Right atrium auricular region (tissue), 2 donors: ENCODE data around the gene ATF4. TPM values are rescaled to one million over a fixed set of nuclear protein-coding genes. Genes with fewer than 3 reads are reported as not detected.

Source experiments
- DNase-seq: peaks from one replicate; pipeline ENCODE4 v3.0.0-alpha.2; 2019; ENCODE audit warnings: low spot score
- H3K27ac ChIP-seq, 2 donors: fragments of 200-600 bp; sonication (generic); 1 replicate in 1 of 2; 2 replicates in 1 of 2; pipeline ENCODE4 v1.5.1; 2016 to 2019
- H3K27me3 ChIP-seq, 2 donors: fragments of 200-600 bp; sonication (generic); one replicate each; pipeline versions ENCODE4 v1.5.1 to v1.6.0; 2017 to 2019
- H3K36me3 ChIP-seq: fragments of 200-600 bp; sonication (generic); one replicate; pipeline ENCODE4 v1.5.1; 2016
- H3K4me1 ChIP-seq, 2 donors: fragments of 200-600 bp; sonication (generic); one replicate each; pipeline versions ENCODE4 v1.5.1 to v1.6.0; 2017 to 2019
- H3K4me3 ChIP-seq, 2 donors: fragments of 200-600 bp; sonication (generic); 1 replicate in 1 of 2; 2 replicates in 1 of 2; pipeline ENCODE4 v1.5.1; 2017 to 2019; ENCODE audit warnings: mild to moderate bottlenecking in 1 of 2, moderate library complexity in 1 of 2
- H3K9me3 ChIP-seq, 2 donors: fragments of 200-600 bp; sonication (generic); one replicate each; pipeline ENCODE4 v1.5.1; 2019
- total RNA-seq, 2 donors: library from RNA; depleted of rRNA; stranded (reverse); fragments of >200 nt; gene quantifications; one replicate each; pipeline ENCODE4 v1.1.0, GENCODE V29; 2016
- TF ChIP-seq, protein P1 (sequence below), 2 donors: fragments of 200-600 bp; sonication (generic); IDR thresholded peaks; one replicate each; pipeline ENCODE4 v1.5.1; 2019; ENCODE audit warnings: antibody characterized with exemption in 2 of 2

ATF4 gene
- total RNA-seq, 2 donors from 2014 or later = 155 to 256 TPM

DNA sequence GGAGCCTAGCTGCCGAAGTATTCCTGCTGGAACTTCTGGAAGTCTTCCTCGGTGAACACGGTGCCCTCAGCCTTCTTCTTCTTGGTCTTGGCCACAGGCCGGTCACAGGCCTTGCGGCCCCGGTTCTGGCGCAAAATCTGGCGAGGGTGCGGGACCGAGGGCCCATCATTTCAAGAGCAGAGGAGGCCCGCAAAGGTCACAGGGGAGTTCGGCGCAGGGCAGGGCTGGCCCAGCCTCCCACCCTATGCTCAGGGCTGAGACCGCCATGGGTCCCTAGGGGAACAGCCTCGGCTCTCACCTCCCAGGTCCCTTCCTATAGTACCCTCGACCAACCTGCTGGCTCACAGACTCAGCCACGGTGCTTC is 9.1 kb downstream of the ATF4 start:
- peak overlapping the region in 1 of 2 donors; percentile 23 for H3K4me3 ChIP-seq
- no peaks in the 10 kb centered on the region for H3K27me3 ChIP-seq
- peaks cover 0 to 67% of the 10 kb centered on the region in 2 donors for H3K4me1 ChIP-seq
- peaks cover 23% of the 10 kb centered on the region for H3K36me3 ChIP-seq
- H3K27ac ChIP-seq = peak overlapping the region in 1 of 2 donors; percentile 63
- DNase-seq = no peak
- TF ChIP-seq, protein P1, sequence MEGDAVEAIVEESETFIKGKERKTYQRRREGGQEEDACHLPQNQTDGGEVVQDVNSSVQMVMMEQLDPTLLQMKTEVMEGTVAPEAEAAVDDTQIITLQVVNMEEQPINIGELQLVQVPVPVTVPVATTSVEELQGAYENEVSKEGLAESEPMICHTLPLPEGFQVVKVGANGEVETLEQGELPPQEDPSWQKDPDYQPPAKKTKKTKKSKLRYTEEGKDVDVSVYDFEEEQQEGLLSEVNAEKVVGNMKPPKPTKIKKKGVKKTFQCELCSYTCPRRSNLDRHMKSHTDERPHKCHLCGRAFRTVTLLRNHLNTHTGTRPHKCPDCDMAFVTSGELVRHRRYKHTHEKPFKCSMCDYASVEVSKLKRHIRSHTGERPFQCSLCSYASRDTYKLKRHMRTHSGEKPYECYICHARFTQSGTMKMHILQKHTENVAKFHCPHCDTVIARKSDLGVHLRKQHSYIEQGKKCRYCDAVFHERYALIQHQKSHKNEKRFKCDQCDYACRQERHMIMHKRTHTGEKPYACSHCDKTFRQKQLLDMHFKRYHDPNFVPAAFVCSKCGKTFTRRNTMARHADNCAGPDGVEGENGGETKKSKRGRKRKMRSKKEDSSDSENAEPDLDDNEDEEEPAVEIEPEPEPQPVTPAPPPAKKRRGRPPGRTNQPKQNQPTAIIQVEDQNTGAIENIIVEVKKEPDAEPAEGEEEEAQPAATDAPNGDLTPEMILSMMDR (IDR thresholded peaks at IDR 0.05) = peak; percentile 24 to 25
- H3K9me3 ChIP-seq = no peaks in the 10 kb centered on the region

DNA sequence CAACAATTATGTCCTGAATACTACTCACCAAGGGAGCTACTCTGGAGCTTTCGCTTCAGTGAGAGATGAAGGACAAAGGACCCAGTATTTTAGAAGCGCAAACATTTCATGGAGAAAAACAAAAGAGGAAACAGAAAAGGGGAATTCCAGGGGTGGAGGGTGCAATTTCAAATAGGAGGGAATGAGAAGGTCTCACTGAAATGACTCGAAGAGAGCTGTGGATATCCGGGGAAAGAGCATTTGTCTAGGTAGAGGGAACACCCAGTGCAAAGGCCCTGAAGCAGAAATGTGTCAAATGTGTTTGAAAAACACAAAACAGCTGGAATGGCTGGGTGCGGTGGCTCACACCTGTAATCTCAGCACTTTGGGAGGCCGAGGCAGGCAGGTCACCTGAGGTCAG is 9.8 kb downstream of the ATF4 start:
- H3K4me3 ChIP-seq = no peak overlapping the region
- H3K27me3 ChIP-seq = no peaks in the 10 kb centered on the region
- TF ChIP-seq, protein P1 (IDR thresholded peaks at IDR 0.05) = no peak
- H3K27ac ChIP-seq = no peak overlapping the region
- H3K9me3 ChIP-seq = no peaks in the 10 kb centered on the region
- DNase-seq = no peak
- H3K4me1 ChIP-seq = peaks cover 0 to 67% of the 10 kb centered on the region in 2 donors
- H3K36me3 ChIP-seq = peaks cover 17% of the 10 kb centered on the region

DNA sequence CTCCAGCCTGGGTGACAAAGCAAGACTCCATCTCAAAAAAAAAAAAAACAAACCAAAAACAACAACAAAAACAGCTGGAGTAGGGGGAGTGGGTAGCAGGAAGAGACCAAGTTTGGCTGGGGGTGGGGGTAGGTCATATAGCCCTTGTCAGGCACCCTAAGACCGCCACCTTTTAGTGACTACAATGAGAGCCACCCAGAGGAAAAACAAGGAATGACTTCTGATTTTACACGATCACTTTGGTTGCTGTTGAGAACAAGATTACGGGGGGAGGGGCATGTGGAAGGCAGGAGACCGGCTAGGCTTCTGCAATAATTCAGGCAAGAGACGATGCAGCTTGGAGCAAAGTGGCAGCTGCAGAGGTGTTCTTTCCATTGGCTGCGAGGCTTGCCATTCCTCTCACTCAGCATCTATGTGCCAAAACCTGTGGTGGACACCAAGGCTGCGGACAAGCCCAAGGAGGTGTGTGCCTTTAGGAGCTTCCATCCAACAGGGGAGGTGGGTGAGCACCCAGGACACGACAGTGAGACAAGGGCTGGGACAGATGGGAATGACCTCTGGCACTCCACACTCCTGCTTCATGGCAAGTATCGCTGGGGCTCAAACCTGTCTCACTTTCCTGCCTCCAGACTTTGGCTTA is 10.4 kb downstream of the ATF4 start:
- Histone ChIP-seq H3K4me1 (peaks cover 0 to 61% of the 10 kb centered on the region in 2 donors), H3K9me3 (no peaks in the 10 kb centered on the region), H3K4me3 (no peak overlapping the region), H3K36me3 (peaks cover 12% of the 10 kb centered on the region), H3K27me3 (no peaks in the 10 kb centered on the region), H3K27ac (no peak overlapping the region)
- no peak for DNase-seq
- TF ChIP-seq, protein P1 (IDR thresholded peaks at IDR 0.05) = no peak

DNA sequence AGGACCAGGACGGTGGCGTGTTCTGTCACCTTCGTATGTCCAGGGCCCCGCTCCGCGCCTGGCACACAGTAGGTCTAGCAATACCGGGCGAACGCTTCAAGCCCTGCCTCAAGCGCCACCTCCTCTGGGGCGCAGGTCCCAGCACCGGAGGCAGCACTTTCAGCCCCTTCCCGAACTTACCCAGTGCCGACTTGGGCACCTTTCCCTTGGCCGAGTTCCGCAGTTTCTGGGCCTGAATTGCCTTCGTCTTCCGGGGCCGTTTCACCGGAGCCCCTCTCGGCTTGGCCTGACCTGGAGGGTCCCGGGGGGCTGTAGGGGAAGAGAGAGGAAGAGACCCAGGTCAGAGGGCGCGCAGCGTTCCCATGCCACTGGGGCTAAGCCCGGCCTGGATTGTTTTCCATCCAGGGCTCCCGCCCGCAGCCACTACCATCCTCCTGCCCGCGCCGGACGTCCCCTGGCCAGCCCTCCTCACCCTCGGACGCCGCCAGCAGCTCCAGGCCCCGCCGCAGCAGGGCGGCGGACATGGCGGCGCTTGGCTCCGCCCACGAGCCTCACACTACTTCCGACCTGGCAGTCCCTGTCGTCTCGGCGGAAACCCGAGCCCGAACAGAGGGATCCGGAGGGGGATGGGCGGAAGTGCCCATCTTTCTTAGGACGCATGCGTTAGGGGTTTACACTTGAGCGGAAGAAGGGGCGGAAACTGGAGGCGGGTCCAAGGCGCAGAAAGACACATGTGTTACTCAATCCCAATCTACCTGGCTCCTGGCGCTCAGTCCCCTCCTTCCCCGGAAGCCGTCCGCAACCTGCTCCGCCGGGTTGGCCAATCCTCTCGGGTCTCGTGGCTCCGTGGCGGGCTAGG is 12.1 kb downstream of the ATF4 start, which contains the start of gene RPS19BP1:
RPS19BP1 (minus strand) TSS at position 534 of the 859 bp plus-strand sequence; CDS start at position 524, 10 bp downstream.
- DNase-seq = peak; percentile 99
- Histone ChIP-seq H3K4me1 (peaks cover 0 to 55% of the 10 kb centered on the region in 2 donors), H3K27ac (peak within 1 kb of the TSS; percentile 84 to 91), H3K27me3 (no peaks in the 10 kb centered on the region), H3K4me3 (peak within 1 kb of the TSS; percentile 66 to 89), H3K9me3 (no peaks in the 10 kb centered on the region), H3K36me3 (peaks cover 12% of the 10 kb centered on the region)
- TF ChIP-seq, protein P1 (IDR thresholded peaks at IDR 0.05) = no peak

DNA sequence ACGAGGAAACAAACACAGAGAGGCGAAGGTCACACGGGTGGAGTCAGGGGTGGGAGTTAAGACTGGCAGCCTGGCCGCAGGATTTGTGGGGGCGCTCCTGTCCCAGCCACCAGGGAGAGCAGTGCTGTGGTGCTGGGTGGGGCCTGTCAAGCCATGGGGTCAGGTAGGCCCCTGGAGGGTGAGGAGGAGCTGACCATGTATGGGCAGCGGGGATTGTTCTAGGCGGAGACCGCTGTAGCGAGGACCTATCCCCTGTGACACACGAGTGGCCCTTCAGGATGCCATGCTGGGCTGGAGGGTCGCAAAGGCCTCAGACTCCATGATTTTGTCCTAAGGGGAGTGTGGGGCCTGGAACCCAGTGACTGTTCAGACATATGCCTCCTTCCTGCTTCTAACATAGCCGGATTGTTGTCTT is 13.7 kb downstream of the ATF4 start:
- Histone ChIP-seq H3K4me3 (no peak overlapping the region), H3K27me3 (no peaks in the 10 kb centered on the region), H3K36me3 (peaks cover 7% of the 10 kb centered on the region), H3K27ac (no peak overlapping the region), H3K4me1 (peaks cover 0 to 39% of the 10 kb centered on the region in 2 donors), H3K9me3 (no peaks in the 10 kb centered on the region)
- TF ChIP-seq, protein P1 (IDR thresholded peaks at IDR 0.05) = no peak
- no peak for DNase-seq
